GM23338 (cell line): ENCODE results near the gene MOB2.

Experiments
- CREB1 ChIP-seq: fragments of 250-450 bp; sonication (Bioruptor Pico); IDR thresholded peaks from 2 replicates; pipeline ENCODE4 v1.5.0; 2020; ENCODE audit warnings: low read depth, mild to moderate bottlenecking, moderate library complexity
- EZH2 ChIP-seq: fragments of 200-600 bp; sonication (generic); IDR thresholded peaks from one replicate; pipeline ENCODE4 v1.8.0; 2017; ENCODE audit warnings: antibody characterized with exemption, mild to moderate bottlenecking, low read depth; ENCODE audit not compliant: unreplicated experiment
- EZH2phosphoT487 ChIP-seq: fragments of 200-600 bp; sonication (generic); IDR thresholded peaks from one replicate; pipeline ENCODE4 v1.8.1; 2018; ENCODE audit warnings: antibody characterized with exemption; ENCODE audit not compliant: unreplicated experiment
- JUNB ChIP-seq: IDR thresholded peaks from one replicate; pipeline ENCODE4 v1.6.1; 2016; ENCODE audit warnings: antibody characterized with exemption; ENCODE audit not compliant: unreplicated experiment
- NANOG ChIP-seq: IDR thresholded peaks from 2 replicates; pipeline ENCODE4 v1.6.1; 2016; ENCODE audit warnings: antibody characterized with exemption, borderline replicate concordance
- POLR2AphosphoS5 ChIP-seq: IDR thresholded peaks from 2 replicates; pipeline ENCODE4 v1.6.1; 2016; ENCODE audit warnings: antibody characterized with exemption, low read depth
- STAT1 ChIP-seq: IDR thresholded peaks from one replicate; pipeline ENCODE4 v1.6.1; 2016; ENCODE audit warnings: antibody characterized with exemption; ENCODE audit not compliant: unreplicated experiment
- ZNF114 ChIP-seq: fragments of 250-450 bp; sonication (Bioruptor Pico); IDR thresholded peaks from 2 replicates; pipeline ENCODE4 v1.5.0; 2020; ENCODE audit warnings: mild to moderate bottlenecking, moderate library complexity
- ZNF331 ChIP-seq: fragments of 250-450 bp; sonication (Bioruptor Pico); IDR thresholded peaks from 2 replicates; pipeline ENCODE4 v1.5.0; 2020; ENCODE audit warnings: low read depth, mild to moderate bottlenecking, moderate library complexity
- TF ChIP-seq, protein P1 (sequence below), 2 experiments: fragments of 200-600 bp in 1 of 2; sonication (generic) in 1 of 2; conservative IDR thresholded peaks; 2 replicates each; pipeline versions ENCODE4 v1.5.1 to v1.6.1; 2016 to 2017; ENCODE audit warnings: antibody characterized with exemption in 2 of 2, low read depth in 2 of 2, mild to moderate bottlenecking in 2 of 2, moderate library complexity in 1 of 2
- TF ChIP-seq, protein P2 (sequence below): IDR thresholded peaks from one replicate; pipeline ENCODE4 v1.6.1; 2018; ENCODE audit warnings: antibody characterized with exemption; ENCODE audit not compliant: unreplicated experiment
- TF ChIP-seq, protein P3 (sequence below): IDR thresholded peaks from 2 replicates; pipeline ENCODE4 v1.6.1; 2016; ENCODE audit warnings: antibody characterized with exemption
- TF ChIP-seq, protein P4 (sequence below): fragments of 250-450 bp; sonication (Bioruptor Pico); IDR thresholded peaks from 2 replicates; pipeline ENCODE4 v1.5.0; 2020; ENCODE audit warnings: mild to moderate bottlenecking, moderate library complexity

DNA sequence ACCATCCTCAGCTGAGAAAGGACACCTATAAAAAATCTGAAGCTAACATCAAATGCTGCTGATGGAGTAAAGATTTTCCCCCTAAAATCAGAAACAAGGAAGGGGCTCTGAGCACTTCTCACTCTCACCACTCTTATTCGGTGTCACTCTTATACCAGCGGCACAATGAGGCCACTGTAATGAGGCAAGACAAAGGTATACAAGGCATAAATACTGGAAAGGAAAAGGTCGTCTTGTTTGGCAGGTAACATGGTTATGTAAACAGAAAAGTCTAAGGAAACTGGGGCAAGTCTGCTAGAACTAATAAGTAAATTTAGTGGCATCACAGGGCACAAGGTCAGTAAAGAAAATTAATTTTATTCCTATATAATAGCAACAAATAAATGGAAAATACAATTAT lies 8.1 kb upstream of the MOB2 start:
- TF ChIP-seq EZH2 (no peak), POLR2AphosphoS5 (no peak), ZNF331 (CRISPR knock-in tag) (no peak), EZH2phosphoT487 (no peak), ZNF114 (CRISPR knock-in tag) (no peak), CREB1 (CRISPR knock-in tag) (no peak), STAT1 (no peak), JUNB (no peak), NANOG (no peak)
- TF ChIP-seq, protein P1, sequence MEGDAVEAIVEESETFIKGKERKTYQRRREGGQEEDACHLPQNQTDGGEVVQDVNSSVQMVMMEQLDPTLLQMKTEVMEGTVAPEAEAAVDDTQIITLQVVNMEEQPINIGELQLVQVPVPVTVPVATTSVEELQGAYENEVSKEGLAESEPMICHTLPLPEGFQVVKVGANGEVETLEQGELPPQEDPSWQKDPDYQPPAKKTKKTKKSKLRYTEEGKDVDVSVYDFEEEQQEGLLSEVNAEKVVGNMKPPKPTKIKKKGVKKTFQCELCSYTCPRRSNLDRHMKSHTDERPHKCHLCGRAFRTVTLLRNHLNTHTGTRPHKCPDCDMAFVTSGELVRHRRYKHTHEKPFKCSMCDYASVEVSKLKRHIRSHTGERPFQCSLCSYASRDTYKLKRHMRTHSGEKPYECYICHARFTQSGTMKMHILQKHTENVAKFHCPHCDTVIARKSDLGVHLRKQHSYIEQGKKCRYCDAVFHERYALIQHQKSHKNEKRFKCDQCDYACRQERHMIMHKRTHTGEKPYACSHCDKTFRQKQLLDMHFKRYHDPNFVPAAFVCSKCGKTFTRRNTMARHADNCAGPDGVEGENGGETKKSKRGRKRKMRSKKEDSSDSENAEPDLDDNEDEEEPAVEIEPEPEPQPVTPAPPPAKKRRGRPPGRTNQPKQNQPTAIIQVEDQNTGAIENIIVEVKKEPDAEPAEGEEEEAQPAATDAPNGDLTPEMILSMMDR (conservative IDR thresholded peaks at IDR 0.05; ENCODE audit: low read depth in 2 of 2) = no peak
- TF ChIP-seq, protein P2, sequence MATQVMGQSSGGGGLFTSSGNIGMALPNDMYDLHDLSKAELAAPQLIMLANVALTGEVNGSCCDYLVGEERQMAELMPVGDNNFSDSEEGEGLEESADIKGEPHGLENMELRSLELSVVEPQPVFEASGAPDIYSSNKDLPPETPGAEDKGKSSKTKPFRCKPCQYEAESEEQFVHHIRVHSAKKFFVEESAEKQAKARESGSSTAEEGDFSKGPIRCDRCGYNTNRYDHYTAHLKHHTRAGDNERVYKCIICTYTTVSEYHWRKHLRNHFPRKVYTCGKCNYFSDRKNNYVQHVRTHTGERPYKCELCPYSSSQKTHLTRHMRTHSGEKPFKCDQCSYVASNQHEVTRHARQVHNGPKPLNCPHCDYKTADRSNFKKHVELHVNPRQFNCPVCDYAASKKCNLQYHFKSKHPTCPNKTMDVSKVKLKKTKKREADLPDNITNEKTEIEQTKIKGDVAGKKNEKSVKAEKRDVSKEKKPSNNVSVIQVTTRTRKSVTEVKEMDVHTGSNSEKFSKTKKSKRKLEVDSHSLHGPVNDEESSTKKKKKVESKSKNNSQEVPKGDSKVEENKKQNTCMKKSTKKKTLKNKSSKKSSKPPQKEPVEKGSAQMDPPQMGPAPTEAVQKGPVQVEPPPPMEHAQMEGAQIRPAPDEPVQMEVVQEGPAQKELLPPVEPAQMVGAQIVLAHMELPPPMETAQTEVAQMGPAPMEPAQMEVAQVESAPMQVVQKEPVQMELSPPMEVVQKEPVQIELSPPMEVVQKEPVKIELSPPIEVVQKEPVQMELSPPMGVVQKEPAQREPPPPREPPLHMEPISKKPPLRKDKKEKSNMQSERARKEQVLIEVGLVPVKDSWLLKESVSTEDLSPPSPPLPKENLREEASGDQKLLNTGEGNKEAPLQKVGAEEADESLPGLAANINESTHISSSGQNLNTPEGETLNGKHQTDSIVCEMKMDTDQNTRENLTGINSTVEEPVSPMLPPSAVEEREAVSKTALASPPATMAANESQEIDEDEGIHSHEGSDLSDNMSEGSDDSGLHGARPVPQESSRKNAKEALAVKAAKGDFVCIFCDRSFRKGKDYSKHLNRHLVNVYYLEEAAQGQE = no peak
- TF ChIP-seq, protein P3, sequence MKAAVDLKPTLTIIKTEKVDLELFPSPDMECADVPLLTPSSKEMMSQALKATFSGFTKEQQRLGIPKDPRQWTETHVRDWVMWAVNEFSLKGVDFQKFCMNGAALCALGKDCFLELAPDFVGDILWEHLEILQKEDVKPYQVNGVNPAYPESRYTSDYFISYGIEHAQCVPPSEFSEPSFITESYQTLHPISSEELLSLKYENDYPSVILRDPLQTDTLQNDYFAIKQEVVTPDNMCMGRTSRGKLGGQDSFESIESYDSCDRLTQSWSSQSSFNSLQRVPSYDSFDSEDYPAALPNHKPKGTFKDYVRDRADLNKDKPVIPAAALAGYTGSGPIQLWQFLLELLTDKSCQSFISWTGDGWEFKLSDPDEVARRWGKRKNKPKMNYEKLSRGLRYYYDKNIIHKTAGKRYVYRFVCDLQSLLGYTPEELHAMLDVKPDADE = no peak
- TF ChIP-seq, protein P4, sequence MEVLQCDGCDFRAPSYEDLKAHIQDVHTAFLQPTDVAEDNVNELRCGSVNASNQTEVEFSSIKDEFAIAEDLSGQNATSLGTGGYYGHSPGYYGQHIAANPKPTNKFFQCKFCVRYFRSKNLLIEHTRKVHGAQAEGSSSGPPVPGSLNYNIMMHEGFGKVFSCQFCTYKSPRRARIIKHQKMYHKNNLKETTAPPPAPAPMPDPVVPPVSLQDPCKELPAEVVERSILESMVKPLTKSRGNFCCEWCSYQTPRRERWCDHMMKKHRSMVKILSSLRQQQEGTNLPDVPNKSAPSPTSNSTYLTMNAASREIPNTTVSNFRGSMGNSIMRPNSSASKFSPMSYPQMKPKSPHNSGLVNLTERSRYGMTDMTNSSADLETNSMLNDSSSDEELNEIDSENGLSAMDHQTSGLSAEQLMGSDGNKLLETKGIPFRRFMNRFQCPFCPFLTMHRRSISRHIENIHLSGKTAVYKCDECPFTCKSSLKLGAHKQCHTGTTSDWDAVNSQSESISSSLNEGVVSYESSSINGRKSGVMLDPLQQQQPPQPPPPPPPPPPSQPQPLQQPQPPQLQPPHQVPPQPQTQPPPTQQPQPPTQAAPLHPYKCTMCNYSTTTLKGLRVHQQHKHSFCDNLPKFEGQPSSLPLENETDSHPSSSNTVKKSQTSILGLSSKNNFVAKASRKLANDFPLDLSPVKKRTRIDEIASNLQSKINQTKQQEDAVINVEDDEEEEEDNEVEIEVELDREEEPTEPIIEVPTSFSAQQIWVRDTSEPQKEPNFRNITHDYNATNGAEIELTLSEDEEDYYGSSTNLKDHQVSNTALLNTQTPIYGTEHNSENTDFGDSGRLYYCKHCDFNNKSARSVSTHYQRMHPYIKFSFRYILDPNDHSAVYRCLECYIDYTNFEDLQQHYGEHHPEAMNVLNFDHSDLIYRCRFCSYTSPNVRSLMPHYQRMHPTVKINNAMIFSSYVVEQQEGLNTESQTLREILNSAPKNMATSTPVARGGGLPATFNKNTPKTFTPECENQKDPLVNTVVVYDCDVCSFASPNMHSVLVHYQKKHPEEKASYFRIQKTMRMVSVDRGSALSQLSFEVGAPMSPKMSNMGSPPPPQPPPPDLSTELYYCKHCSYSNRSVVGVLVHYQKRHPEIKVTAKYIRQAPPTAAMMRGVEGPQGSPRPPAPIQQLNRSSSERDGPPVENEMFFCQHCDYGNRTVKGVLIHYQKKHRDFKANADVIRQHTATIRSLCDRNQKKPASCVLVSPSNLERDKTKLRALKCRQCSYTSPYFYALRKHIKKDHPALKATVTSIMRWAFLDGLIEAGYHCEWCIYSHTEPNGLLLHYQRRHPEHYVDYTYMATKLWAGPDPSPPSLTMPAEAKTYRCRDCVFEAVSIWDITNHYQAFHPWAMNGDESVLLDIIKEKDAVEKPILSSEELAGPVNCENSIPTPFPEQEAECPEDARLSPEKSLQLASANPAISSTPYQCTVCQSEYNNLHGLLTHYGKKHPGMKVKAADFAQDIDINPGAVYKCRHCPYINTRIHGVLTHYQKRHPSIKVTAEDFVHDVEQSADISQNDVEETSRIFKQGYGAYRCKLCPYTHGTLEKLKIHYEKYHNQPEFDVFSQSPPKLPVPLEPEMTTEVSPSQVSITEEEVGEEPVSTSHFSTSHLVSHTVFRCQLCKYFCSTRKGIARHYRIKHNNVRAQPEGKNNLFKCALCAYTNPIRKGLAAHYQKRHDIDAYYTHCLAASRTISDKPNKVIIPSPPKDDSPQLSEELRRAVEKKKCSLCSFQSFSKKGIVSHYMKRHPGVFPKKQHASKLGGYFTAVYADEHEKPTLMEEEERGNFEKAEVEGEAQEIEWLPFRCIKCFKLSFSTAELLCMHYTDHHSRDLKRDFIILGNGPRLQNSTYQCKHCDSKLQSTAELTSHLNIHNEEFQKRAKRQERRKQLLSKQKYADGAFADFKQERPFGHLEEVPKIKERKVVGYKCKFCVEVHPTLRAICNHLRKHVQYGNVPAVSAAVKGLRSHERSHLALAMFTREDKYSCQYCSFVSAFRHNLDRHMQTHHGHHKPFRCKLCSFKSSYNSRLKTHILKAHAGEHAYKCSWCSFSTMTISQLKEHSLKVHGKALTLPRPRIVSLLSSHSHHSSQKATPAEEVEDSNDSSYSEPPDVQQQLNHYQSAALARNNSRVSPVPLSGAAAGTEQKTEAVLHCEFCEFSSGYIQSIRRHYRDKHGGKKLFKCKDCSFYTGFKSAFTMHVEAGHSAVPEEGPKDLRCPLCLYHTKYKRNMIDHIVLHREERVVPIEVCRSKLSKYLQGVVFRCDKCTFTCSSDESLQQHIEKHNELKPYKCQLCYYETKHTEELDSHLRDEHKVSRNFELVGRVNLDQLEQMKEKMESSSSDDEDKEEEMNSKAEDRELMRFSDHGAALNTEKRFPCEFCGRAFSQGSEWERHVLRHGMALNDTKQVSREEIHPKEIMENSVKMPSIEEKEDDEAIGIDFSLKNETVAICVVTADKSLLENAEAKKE (CRISPR knock-in tag) = no peak
